Mesenchymal stem cell (in vitro differentiated cells and primary cell): ENCODE measurements around the gene LASP1NB.

Experiments used
- DNase-seq: peaks from one replicate; pipeline ENCODE4 v3.0.0-alpha.2; 2013
- H2AFZ ChIP-seq: one replicate; pipeline ENCODE4 v1.6.1; 2013; ENCODE audit warnings: low read depth, mild to moderate bottlenecking, control low read depth, inconsistent platforms, low read length, moderate library complexity
- H2AK5ac ChIP-seq: 2 replicates; pipeline ENCODE4 v1.6.1; 2013; ENCODE audit warnings: low read length, moderate library complexity, mild to moderate bottlenecking, inconsistent platforms; ENCODE audit not compliant: severe bottlenecking
- H2BK120ac ChIP-seq: one replicate; pipeline ENCODE4 v1.6.1; 2013; ENCODE audit warnings: low read depth, mild to moderate bottlenecking, inconsistent platforms, low read length, moderate library complexity
- H2BK12ac ChIP-seq, 2 experiments: one replicate each; pipeline ENCODE4 v1.6.1; 2013; ENCODE audit warnings: inconsistent platforms in 2 of 2, low read length in 2 of 2, mild to moderate bottlenecking in 2 of 2, moderate library complexity in 2 of 2, control low read depth in 1 of 2
- H2BK15ac ChIP-seq: one replicate; pipeline ENCODE4 v1.6.1; 2013; ENCODE audit warnings: mild to moderate bottlenecking, low read depth, inconsistent platforms; ENCODE audit not compliant: poor library complexity, severe bottlenecking
- H2BK5ac ChIP-seq: 2 replicates; pipeline ENCODE4 v1.6.1; 2013; ENCODE audit warnings: low read depth, mild to moderate bottlenecking, low read length, control low read depth, inconsistent platforms; ENCODE audit not compliant: poor library complexity, severe bottlenecking
- H3K14ac ChIP-seq, 2 experiments: one replicate each; pipeline ENCODE4 v1.6.1; 2013; ENCODE audit warnings: inconsistent platforms in 2 of 2, low read length in 2 of 2, control low read depth in 1 of 2, mild to moderate bottlenecking in 1 of 2, moderate library complexity in 1 of 2
- H3K18ac ChIP-seq, 2 experiments: one replicate each; pipeline ENCODE4 v1.6.1; 2013; ENCODE audit warnings: inconsistent platforms in 2 of 2, low read length in 2 of 2, control low read depth in 1 of 2, low read depth in 1 of 2, mild to moderate bottlenecking in 1 of 2
- H3K23ac ChIP-seq, 2 experiments: one replicate each; pipeline ENCODE4 v1.6.1; 2013; ENCODE audit warnings: inconsistent platforms in 2 of 2, low read length in 2 of 2, mild to moderate bottlenecking in 2 of 2, moderate library complexity in 2 of 2, control low read depth in 1 of 2
- H3K27ac ChIP-seq: 2 replicates; pipeline ENCODE4 v1.5.1; 2013; ENCODE audit warnings: mild to moderate bottlenecking, moderate library complexity, low read length, control low read depth, inconsistent platforms; ENCODE audit not compliant: poor library complexity, severe bottlenecking
- H3K27me3 ChIP-seq, 2 experiments: 2 replicates each; pipeline versions ENCODE4 v1.6.1 to v1.7.0; 2013; ENCODE audit warnings: low read length in 2 of 2, mild to moderate bottlenecking in 2 of 2, moderate library complexity in 2 of 2, control low read depth in 1 of 2, inconsistent platforms in 1 of 2; ENCODE audit not compliant: control insufficient read depth in 1 of 2, insufficient read depth in 1 of 2
- H3K36me3 ChIP-seq, 2 experiments: 2 replicates each; pipeline versions ENCODE4 v1.6.1 to v1.7.0; 2013; ENCODE audit warnings: low read length in 2 of 2, control low read depth in 1 of 2, inconsistent platforms in 1 of 2, low read depth in 1 of 2, mild to moderate bottlenecking in 1 of 2; ENCODE audit not compliant: insufficient read depth in 2 of 2, control insufficient read depth in 1 of 2
- H3K4ac ChIP-seq, 2 experiments: one replicate each; pipeline ENCODE4 v1.6.1; 2013; ENCODE audit warnings: inconsistent platforms in 2 of 2, low read length in 2 of 2, mild to moderate bottlenecking in 2 of 2, moderate library complexity in 2 of 2, control low read depth in 1 of 2, low read depth in 1 of 2
- H3K4me1 ChIP-seq: 2 replicates; pipeline ENCODE4 v1.6.1; 2013; ENCODE audit warnings: low read depth, low read length, control low read depth; ENCODE audit not compliant: control insufficient read depth, insufficient read depth
- H3K4me2 ChIP-seq: 2 replicates; pipeline ENCODE4 v1.6.1; 2013; ENCODE audit warnings: low read length, mild to moderate bottlenecking, inconsistent platforms; ENCODE audit not compliant: poor library complexity, severe bottlenecking
- H3K4me3 ChIP-seq, 2 experiments: 2 replicates each; pipeline versions ENCODE4 v1.5.1 to v1.7.0; 2013; ENCODE audit warnings: low read length in 2 of 2, mild to moderate bottlenecking in 2 of 2, control low read depth in 1 of 2, low read depth in 1 of 2; ENCODE audit not compliant: insufficient read depth in 1 of 2
- H3K79me1 ChIP-seq: replicated peaks from 2 replicates; pipeline ENCODE4 v1.6.1; 2013; ENCODE audit warnings: mild to moderate bottlenecking, control low read depth, low read length, inconsistent platforms; ENCODE audit not compliant: poor library complexity, severe bottlenecking
- H3K9ac ChIP-seq: 2 replicates; pipeline ENCODE4 v1.7.0; 2013; ENCODE audit warnings: mild to moderate bottlenecking, low read length, moderate library complexity
- H3K9me3 ChIP-seq: 2 replicates; pipeline ENCODE4 v1.7.0; 2013; ENCODE audit warnings: mild to moderate bottlenecking, low read length; ENCODE audit not compliant: control insufficient read depth
- H4K8ac ChIP-seq: one replicate; pipeline ENCODE4 v1.6.1; 2013; ENCODE audit warnings: inconsistent platforms, mild to moderate bottlenecking, low read length, moderate library complexity
- H4K91ac ChIP-seq: one replicate; pipeline ENCODE4 v1.6.1; 2013; ENCODE audit warnings: mild to moderate bottlenecking, low read length, inconsistent platforms
- WGBS: methylation state at CpG from one replicate; pipeline ENCODE4 v1.1.7; 2013; ENCODE audit warnings: mixed read lengths; 5-methylcytosine and 5-hydroxymethylcytosine counted together

The LASP1NB gene

DNA sequence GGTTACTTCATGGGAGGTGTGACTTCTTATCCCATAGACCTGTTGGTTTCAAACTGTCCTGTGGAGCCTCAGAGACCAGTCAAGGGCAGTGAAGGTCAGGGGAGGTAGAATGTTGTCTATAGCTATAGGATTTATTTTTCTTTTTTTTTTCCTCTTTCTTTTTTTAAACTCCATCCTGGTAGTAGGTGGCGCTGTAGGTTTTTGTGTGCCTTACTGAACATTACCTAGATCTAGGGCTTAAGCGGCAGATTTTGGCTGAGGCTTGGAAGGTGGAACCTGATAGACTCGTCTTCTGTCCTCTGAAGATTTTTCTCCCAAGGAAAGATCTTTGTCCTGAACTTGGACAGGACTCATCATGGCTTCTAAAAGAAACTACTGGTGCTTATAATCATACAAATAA, 8.2 kb upstream of the LASP1NB start:
- Histone ChIP-seq H2AK5ac (no peak overlapping the region), H2BK5ac (no peak overlapping the region), H2AFZ (no peak overlapping the region), H3K9ac (no peak overlapping the region), H3K4me2 (no peak overlapping the region), H2BK15ac (no peak overlapping the region), H3K36me3 (peaks cover 92 to 94% of the 10 kb centered on the region in 2 experiments), H2BK12ac (no peak overlapping the region), H3K18ac (no peak overlapping the region), H3K4me1 (peaks cover 15% of the 10 kb centered on the region), H3K4me3 (no peak overlapping the region), H3K79me1 (peaks cover 58% of the 10 kb centered on the region), H4K91ac (no peak overlapping the region), H4K8ac (no peak overlapping the region), H2BK120ac (no peak overlapping the region), H3K23ac (no peak overlapping the region), H3K14ac (no peak overlapping the region), H3K27me3 (no peaks in the 10 kb centered on the region), H3K27ac (no peak overlapping the region), H3K4ac (no peak overlapping the region), H3K9me3 (no peaks in the 10 kb centered on the region)
- WGBS: 100% methylated on average over 2 of the region's 3 CpGs
- no peak for DNase-seq

DNA sequence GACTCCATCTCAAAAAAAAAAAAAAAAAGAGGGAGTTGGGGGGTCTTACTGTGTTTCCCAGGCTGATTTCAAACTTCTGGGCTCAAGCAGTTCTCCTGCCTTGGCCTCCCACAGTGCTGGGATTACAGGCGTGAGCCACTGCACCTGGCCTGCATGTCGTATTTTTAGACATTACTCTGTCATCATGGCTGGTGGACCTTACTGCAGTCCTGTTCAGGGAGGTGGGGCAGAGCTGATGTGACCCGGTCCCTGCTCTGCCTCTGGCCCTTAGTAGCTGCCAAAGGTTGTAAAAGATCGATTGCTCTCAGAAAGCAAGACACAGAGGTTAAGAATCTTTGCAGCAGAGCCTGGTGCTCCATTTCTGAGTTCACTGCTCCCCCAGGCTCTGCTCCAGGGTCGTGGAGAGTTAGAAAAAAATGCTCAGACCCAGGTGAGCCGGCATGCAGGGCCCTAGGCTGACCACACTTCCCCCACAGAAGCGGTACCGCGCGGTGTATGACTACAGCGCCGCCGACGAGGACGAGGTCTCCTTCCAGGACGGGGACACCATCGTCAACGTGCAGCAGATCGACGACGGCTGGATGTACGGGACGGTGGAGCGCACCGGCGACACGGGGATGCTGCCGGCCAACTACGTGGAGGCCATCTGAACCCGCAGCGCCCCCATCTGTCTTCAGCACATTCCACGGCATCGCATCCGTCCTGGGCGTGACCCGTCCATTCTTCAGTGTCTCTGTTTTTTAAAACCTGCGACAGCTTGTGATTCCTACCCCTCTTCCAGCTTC, 7.1 kb upstream of the LASP1NB start:
- no peak overlapping the region for H3K14ac ChIP-seq
- no peak overlapping the region for H2AK5ac ChIP-seq
- peaks cover 18% of the 10 kb centered on the region for H3K4me1 ChIP-seq
- H3K27me3 ChIP-seq: no peaks in the 10 kb centered on the region
- no peak overlapping the region for H3K4me2 ChIP-seq
- H4K91ac ChIP-seq: peak overlapping the region; percentile 43
- peaks cover 81 to 88% of the 10 kb centered on the region in 2 experiments for H3K36me3 ChIP-seq
- H3K4me3 ChIP-seq: no peak overlapping the region
- H3K27ac ChIP-seq: no peak overlapping the region
- no peak overlapping the region for H3K4ac ChIP-seq
- H3K23ac ChIP-seq: no peak overlapping the region
- peaks cover 48% of the 10 kb centered on the region for H3K79me1 ChIP-seq
- H2BK12ac ChIP-seq: no peak overlapping the region
- no peak overlapping the region for H2AFZ ChIP-seq
- H3K9ac ChIP-seq: no peak overlapping the region
- no peak overlapping the region for H3K18ac ChIP-seq
- 93% methylated on average over 37 of the region's 37 CpGs for WGBS
- H3K9me3 ChIP-seq: no peaks in the 10 kb centered on the region
- no peak overlapping the region for H2BK15ac ChIP-seq
- no peak overlapping the region for H2BK120ac ChIP-seq
- no peak overlapping the region for H4K8ac ChIP-seq
- no peak for DNase-seq
- H2BK5ac ChIP-seq: no peak overlapping the region

DNA sequence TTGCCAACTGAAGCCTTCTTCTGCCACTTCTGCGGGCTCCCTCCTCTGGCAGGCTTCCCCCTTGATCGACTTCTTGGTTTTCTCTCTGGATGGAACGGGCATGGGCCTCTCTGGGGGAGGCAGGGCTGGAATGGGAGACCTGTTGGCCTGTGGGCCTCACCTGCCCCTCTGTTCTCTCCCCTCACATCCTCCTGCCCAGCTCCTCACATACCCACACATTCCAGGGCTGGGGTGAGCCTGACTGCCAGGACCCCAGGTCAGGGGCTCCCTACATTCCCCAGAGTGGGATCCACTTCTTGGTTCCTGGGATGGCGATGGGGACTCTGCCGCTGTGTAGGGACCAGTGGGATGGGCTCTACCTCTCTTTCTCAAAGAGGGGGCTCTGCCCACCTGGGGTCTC, 6.5 kb upstream of the LASP1NB start:
- Histone ChIP-seq H3K4me1 (peaks cover 18% of the 10 kb centered on the region), H3K18ac (no peak overlapping the region), H3K9me3 (no peaks in the 10 kb centered on the region), H3K9ac (no peak overlapping the region), H3K27me3 (no peaks in the 10 kb centered on the region), H3K27ac (no peak overlapping the region), H3K4me2 (no peak overlapping the region), H2BK12ac (no peak overlapping the region), H2AFZ (no peak overlapping the region), H3K4me3 (no peak overlapping the region), H2AK5ac (no peak overlapping the region), H3K4ac (no peak overlapping the region), H3K79me1 (peaks cover 48% of the 10 kb centered on the region), H3K14ac (no peak overlapping the region), H2BK5ac (no peak overlapping the region), H4K91ac (no peak overlapping the region), H4K8ac (no peak overlapping the region), H2BK120ac (no peak overlapping the region), H2BK15ac (no peak overlapping the region), H3K36me3 (peaks cover 77 to 84% of the 10 kb centered on the region in 2 experiments), H3K23ac (no peak overlapping the region)
- WGBS: 100% methylated on average over 5 of the region's 5 CpGs
- no peak for DNase-seq

DNA sequence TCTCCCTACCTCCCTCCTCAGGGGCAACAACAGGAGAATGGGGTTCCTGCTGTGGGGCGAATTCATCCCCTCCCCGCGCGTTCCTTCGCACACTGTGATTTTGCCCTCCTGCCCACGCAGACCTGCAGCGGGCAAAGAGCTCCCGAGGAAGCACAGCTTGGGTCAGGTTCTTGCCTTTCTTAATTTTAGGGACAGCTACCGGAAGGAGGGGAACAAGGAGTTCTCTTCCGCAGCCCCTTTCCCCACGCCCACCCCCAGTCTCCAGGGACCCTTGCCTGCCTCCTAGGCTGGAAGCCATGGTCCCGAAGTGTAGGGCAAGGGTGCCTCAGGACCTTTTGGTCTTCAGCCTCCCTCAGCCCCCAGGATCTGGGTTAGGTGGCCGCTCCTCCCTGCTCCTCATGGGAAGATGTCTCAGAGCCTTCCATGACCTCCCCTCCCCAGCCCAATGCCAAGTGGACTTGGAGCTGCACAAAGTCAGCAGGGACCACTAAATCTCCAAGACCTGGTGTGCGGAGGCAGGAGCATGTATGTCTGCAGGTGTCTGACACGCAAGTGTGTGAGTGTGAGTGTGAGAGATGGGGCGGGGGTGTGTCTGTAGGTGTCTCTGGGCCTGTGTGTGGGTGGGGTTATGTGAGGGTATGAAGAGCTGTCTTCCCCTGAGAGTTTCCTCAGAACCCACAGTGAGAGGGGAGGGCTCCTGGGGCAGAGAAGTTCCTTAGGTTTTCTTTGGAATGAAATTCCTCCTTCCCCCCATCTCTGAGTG, 5.9 kb upstream of the LASP1NB start:
- no peak overlapping the region for H3K9ac ChIP-seq

More for the DNA sequence above, 5.9 kb upstream of the LASP1NB start:
- peak overlapping the region in 1 of 2 experiments; percentile 43 for H2BK12ac ChIP-seq
- H3K79me1 ChIP-seq: peaks cover 42% of the 10 kb centered on the region
- H2AFZ ChIP-seq: peak overlapping the region; percentile 23
- H4K8ac ChIP-seq: no peak overlapping the region
- peaks cover 18% of the 10 kb centered on the region for H3K4me1 ChIP-seq
- peaks cover 71 to 78% of the 10 kb centered on the region in 2 experiments for H3K36me3 ChIP-seq
- no peak overlapping the region for H3K23ac ChIP-seq
- 97% methylated on average over 16 of the region's 16 CpGs for WGBS
- H2AK5ac ChIP-seq: no peak overlapping the region
- no peak overlapping the region for H4K91ac ChIP-seq
- no peaks in the 10 kb centered on the region for H3K9me3 ChIP-seq
- H3K27me3 ChIP-seq: no peaks in the 10 kb centered on the region
- no peak overlapping the region for H2BK5ac ChIP-seq
- H3K27ac ChIP-seq: no peak overlapping the region
- H3K18ac ChIP-seq: no peak overlapping the region
- no peak overlapping the region for H2BK120ac ChIP-seq
- no peak overlapping the region for H2BK15ac ChIP-seq
- H3K14ac ChIP-seq: no peak overlapping the region
- no peak overlapping the region for H3K4me3 ChIP-seq
- DNase-seq: no peak
- no peak overlapping the region for H3K4ac ChIP-seq
- no peak overlapping the region for H3K4me2 ChIP-seq
